GM19397 (cell line): ENCODE data around the gene PRRC1.
"Not testable (repeated sequence)": the region's sequence is repeated elsewhere in the genome, so short reads cannot be mapped to it uniquely, and the experiment has no call there.

Source experiments
- ATAC-seq: cut with Tn5 transposase; IDR thresholded peaks from one replicate; pipeline ENCODE4 v1.9.1; 2021; ENCODE audit warnings: mild to moderate bottlenecking, moderate library complexity; ENCODE audit not compliant: unreplicated experiment

PRRC1 gene

DNA sequence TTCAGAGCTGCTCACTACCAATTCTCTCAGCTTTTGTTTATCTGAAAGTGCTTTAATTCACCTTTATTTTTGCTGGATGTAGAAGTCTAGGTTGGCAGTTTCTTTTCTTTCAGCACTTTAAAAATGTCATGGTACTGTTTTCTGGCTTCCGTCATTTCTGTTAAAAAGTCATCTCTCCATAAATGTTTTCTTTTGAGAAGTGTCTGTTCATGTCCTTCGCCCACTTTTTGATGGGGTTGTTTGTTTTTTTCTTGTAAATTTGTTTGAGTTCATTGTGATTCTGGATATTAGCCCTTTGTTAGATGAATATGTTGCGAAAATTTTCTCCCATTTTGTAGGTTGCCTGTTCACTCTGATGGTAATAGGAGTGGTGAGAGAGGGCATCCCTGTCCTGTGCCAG, 23.1 kb downstream of the PRRC1 start:
- not testable (repeated sequence) for ATAC-seq

DNA sequence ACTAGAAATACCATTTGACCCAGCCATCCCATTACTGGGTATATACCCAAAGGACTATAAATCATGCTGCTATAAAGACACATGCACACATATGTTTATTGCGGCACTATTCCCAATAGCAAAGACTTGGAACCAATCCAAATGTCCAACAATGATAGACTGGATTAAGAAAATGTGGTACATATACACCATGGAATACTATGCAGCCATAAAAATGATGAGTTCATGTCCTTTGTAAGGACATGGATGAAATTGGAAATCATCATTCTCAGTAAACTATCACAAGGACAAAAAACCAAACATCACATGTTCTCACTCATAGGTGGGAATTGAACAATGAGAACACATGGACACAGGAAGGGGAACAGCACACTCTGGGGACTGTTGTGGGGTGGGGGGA, 27.8 kb downstream of the PRRC1 start:
- not testable (repeated sequence) for ATAC-seq

DNA sequence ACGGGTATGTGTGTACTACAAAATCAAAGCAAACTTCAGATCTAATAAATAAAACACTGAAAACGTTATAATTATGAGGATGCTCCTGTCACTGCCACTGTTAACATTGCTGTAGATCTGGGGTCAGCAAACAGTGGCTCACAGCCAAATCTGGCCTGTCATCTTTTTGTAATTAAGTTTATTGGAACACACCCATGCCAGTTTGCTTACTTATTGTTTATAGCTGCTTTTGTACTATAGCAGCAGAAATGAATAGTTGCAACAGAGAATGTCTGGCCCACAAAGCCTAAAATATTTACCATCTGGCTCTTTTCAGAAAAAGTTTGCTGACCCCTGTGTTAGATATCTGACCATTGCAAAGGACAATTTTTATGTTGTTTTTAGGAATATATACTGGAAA, 32.1 kb downstream of the PRRC1 start:
- no peak for ATAC-seq

DNA sequence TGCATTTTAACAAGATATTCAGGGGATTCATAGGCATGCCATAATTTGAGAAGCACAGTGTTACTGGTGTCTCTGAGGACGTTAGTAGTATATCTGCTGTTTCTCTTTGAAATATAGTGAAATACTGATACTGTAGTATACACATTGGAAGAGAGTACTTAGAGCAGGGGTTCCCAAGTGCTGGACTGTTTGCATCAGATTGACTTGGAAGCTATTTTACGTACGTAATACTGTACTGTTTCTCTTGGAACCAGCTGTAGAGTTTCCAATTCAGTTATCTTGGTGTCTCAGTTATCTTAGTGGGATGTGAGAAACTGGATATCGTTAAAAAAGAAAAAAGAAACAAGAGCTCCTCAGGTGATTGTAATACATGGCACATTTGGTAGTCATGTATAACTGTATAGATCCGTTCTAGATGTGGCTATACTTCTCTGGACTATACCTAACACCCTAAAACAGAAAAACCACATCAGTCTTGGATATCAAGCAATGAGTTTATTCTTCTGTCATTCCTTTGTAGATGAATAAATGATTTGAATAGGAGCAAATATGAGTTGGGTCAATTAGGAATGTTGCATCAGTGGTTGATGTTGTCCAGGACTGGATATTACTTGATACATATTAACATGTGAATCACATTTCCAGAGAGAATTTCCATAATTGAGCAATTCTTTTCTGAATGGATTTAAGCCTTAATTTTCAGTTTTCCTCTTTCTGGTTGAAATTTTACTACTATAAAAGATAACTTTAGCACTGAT, 33.4 kb downstream of the PRRC1 start:
- no peak for ATAC-seq

DNA sequence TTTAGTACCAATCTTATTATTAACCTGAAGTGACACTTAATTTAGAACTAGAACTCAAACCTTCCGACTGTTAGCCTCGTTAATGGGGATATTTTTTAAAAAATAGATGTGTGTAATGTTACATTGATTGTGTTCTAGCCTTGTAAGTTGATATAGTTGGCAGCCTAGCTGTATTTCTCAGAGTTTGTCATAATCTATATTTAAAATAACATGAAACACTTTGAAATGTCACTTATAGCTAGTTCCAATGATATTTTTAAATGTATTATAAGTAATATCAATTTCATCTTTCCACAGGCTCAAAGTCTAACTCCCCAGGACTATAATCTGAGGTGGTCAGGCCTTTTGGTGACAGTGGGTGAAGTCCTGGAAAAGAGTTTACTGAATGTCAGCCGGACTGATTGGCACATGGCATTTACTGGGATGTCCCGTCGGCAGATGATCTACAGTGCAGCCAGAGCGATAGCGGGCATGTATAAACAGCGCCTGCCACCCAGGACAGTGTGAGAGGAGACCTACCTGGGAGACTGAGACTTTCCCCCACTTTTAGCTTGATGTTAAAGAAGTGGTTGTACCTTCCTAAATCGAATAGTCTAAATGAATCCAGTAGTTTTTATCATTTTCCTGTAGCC, 34.1 kb downstream of the PRRC1 start:
- ATAC-seq, result no peak

DNA sequence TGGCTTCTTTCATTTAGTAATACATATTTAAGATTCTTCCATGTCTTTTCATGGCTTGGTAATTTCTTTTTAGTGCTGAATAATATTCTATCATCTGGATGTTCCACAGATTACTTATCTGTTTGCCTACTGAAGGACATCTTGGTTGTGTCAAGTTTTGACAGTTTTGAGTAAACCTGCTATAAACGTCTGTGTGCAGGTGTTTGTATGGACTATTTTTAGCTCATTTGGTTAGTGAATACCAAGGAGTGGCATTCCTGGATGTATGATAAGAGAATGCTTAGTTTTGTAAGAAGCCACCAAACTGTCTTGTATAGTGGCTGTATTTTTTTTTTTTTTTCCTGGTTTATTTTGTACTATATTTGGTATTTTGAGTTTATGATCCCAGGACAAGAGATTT, 38.4 kb downstream of the PRRC1 start:
- no peak for ATAC-seq

DNA sequence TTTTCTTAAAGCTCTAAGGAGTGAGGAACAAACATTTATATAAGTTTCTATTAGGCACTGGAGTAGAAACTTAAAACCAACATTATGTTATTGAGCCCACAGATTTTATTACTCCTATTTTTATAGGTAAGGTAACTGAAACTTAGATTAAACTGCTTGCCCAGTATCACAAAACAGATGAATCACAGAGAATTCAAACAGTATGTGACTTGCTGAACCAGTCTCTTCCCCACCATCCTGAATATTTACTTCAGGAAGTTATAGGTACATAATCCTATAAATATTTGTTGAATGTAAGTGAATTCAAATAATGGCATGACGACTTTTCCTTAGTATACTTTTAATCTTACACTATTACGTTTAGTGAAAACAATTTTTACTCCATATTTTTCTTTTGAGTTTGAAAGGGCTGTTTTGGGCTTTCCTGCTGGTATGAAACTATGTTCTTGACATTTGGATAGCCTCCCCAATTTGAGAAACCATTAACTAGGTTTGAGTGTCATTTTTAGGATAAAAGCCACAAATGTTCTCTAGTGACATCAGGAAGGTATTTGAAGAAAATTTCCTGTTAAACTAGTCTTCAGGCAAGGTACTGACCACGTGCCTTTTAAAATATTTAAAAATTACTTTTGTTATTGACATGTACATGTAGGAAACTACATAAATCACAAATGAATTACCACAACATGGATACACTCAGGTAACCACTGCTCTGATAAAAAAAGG, 39.3 kb downstream of the PRRC1 start:
- no peak for ATAC-seq

DNA sequence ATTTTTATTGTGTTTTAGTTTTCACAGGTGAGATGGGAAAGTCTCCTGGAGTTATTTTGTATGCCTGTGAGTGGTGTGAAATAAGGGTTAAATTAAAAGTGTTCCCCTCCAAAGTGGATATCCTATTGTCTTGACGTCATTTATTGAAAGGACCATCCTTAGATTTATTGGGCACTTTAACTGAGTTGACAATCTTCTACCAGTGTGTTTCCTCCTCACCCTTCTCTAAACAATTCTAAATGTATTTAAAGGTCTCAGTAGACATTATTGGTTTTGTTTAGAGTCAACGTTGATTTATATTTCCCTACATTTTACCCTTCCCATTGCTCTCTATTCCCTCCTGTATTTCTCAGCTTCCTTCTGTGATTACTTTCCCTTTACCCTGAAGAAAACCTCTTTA, 40.8 kb downstream of the PRRC1 start:
- no peak for ATAC-seq

DNA sequence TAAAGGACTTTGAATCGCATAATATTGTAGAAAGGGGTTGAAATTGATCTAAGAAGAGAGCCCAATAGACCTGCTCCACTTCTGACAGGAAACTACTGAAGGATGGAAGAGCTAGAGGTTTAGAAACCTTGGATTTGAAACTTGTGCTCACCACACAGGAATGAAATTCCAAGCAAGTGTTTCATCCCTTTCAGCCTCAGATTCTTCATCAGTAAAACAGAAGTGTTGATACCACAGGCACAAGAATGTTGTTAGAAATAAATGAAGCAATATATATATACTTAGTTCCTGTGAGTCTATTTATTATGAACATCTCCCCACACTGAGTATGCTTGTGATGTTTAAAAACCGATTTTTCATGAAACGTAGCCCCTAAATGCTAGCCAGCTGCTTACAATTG, 43.8 kb downstream of the PRRC1 start:
- no peak for ATAC-seq

DNA sequence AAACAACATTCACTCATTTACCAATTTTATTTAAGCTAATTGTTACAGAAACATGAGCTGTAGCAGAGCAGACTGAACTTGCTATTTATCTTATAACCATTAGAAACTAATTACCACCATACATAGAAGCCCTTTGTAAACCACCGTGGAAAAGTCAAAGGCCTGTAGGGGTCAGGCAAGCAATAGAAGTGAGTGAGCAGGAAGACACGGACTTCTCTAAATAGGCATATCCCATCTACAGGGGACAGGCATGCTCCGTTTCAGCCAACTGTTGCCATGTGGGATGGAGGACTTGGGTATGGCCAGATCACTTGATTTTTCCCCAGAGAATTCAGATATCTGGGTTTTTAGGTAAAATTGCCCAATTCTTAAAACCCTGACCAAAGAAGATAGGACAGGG, 44.8 kb downstream of the PRRC1 start:
- no peak for ATAC-seq

DNA sequence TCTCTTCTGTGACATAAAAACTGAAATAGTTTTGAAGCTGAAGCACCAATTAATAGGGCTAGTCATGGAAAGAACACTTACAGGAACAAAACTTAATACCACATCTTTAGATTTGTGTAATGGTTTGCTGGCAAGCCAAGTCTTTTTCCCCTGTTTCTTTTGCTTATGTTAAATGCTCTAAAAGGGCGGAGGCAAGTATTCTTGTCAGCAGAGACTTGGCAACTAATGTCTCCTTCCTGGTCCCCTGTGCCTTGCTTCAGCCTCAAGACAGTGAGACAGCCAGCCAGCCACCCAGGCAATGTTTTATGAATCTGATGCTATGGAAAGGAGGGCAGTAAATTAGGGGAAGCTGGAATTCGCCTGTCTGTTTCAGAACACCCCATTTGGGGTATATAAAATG, 45.7 kb downstream of the PRRC1 start:
- no peak for ATAC-seq

DNA sequence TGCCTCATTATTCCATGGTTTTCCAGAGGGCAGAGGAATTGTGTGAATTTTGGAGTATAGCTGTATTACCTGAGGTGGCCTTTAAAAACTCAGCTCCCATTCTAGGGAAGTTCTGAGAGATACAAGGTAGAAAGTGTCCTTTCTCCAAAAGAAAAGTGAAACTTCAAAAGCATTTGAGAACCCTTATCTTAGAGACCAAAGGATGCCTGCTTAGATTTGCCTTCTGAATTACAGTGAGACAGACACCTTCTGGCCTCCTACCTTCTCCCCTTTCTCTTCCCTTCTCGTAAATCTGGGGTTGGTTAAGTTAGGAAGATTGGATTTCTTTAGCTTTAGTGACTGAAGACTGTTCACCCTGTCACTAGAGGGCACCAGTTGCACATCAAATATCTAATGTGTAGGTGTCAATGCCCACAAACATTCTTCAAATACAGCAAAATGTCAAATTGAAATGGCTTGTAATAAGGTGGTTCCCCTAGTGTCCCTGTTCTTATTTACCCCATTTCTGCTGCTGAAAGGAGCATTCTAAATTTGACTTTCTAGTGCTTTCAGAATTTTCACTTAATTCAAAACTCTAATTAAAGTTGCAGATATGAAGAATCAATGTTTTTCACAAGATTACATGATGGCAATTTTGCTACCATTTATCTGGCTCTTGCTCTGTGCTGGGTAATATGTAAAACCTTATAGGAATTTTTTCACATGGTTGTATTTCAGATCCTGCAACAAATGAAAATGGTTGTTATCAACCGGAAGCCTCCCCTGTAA, 46.7 kb downstream of the PRRC1 start:
- ATAC-seq, result peak; percentile 28

DNA sequence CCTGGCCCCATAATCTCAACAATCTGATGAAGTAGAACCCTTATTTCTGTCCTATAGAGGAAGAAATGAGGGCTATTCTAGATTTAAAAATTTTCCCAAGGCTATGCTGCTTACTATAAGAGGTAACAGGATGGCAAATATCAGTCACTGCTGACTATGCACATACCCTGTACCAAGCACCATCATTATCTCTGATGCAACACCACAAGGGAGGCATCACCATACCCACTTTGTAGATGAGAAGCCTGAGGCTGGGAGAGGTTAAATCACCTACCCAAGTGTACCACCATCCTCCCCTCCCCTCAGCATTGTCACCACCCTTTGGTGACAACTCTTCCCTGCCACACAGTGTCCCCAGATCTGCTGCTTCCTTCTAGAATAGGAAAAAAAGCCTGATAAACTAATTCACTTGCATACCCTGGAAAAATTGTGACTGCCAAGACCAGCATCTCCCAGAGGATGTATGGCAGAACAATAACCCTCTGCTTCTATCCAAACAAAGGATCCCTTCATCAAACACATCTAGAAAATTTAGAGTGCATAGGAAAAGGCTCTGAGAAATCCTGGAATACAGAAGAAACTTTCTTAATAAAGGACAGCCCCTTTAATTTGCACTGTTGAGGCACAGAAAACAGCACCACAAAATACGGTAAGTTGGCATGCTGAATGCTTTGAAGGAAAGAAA, 48.3 kb downstream of the PRRC1 start:
- no peak for ATAC-seq

DNA sequence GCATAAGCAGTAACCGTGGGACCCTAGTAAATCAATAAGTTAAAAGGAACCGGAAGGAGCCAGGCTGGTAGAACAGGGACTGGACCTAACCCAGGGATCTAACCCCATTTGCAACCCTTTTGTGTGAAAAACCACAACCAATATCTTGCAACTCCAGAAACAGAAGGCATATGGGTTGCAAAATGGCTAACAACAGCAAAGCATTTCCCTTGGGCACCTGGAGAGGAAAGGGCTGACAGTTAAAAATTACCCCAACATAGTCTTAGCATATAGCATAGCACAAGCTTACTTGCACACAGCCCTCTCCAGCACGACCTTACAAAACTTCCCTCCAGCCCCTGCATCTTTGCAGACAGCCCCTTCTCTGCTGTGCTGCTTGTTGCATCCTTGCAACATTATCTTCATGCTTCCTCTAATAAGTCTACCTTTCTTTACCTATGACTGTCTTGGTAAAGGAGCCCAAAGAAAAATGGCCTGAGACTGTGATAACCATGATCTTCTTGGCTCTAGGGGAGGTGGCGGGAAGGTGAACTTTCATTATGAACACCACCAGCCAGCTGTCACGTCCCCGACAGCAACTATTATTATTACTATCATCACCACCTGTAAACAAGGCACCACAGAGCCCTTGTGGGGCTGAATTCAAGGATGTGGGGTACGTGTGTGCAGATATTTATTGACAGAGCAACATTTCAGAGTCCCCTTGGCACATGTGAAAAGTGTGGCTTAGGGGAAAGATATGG, 49.8 kb downstream of the PRRC1 start:
- peak; percentile 70 for ATAC-seq

DNA sequence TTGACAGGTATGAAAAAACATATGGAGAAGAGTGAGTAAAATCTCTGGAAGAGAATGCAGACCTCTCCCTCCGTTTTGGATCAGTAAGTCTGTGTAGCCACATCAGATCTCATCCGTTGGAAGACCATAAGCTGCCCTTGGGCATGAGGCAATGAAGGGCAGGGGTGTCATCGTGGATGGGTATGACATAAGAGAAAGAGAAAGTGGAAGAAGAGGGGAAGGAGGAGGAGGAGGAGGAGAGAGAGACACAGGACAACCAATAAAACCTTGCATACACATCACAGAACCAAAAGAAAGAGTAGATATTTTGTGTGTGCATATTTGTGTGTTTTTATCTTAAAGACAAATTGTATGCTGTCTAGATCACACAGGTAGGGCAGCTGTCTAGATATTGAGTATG, 50.7 kb downstream of the PRRC1 start:
- no peak for ATAC-seq

DNA sequence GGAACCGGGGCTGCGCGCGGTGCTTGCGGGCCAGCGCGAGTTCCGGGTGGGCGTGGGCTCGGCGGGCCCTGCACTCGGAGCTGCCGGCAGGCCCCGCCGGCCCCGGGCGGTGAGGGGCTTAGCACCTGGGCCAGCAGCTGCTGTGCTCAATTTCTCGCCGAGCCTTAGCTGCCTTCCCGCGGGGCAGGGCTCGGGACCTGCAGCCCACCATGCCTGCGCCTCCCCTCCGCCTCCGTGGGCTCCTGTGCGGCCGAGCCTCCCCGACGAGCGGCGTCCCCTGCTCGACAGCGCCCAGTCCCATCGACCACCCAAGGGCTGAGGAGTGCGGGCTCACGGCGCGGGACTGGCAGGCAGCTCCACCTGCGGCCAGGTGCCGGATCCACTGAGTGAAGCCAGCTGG, 52.0 kb downstream of the PRRC1 start:
- not testable (repeated sequence) for ATAC-seq

DNA sequence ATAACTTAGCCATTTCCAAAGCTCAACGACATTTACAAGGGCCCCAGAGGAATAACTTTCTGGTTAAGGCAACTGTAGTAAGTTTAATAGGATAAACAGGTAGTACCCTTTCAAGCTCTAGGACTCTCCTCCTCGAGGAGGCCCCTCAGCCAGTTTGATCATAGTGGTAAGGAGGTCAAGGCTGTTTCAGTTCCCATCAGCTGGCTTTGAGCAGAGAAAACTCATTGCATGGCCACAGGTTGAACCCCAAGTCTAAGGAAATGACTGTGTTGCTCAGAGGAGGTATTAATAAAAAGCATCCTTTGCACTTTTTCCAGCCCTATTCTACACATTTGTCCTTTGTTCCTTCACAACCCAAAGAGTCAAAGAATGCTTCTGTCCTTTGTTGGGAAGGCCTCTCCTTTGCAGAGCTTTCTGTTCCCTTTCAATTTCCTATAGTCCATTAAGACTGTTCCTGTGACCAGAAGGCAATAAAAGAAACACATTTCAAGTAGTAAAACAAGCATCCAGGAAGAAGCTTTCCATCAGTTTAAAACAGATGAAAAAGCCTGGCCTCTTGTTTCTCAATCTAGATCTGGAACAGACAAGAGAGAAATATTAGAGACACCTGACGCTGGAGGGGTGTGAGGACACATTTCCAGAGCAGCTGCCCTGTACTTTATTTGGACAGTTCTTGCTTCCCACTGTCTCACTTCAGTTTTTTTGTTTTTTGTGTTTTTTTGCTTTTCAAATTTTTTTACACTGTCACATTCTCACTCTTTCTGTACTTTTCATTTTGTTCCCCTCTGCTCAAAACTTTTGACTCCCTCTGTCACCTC, 54.1 kb downstream of the PRRC1 start:
- ATAC-seq, result peak; percentile 46

DNA sequence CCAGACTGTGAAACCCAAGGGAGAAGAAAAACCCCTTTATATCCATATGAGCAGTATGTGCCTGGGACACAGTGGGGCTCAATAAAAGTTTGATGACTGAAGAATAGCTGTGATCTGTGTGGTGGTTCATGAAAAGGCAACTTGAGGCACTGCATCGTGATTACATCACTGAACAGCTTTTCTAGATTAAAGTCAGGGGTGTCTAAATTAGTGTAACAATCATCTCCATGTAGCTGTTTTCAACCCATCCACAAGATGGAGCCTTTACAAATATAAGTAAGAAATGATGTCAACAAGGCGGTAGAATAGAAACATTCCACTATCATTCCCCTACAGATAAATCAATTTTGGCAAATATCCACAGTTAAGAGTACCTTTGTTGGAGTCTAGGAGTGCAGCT, 55.5 kb downstream of the PRRC1 start:
- ATAC-seq, result no peak
